Colonic mucosa (tissue), 4 donors: ENCODE data around the gene COL4A4. TPM values are rescaled to one million over a fixed set of nuclear protein-coding genes. Genes with fewer than 3 reads are reported as not detected.
"Not testable (repeated sequence)": the region's sequence is repeated elsewhere in the genome, so short reads cannot be mapped to it uniquely, and the experiment has no call there.

ENCODE experiments used
- DNase-seq: peaks from one replicate; pipeline ENCODE4 v3.0.0-alpha.2; 2020
- H3K27ac ChIP-seq: fragments of 200-600 bp; one replicate; pipeline ENCODE4 v1.8.0; 2021
- H3K27me3 ChIP-seq: fragments of 200-600 bp; one replicate; pipeline ENCODE4 v1.8.0; 2021
- H3K36me3 ChIP-seq: fragments of 200-600 bp; one replicate; pipeline ENCODE4 v1.8.0; 2021
- H3K4me1 ChIP-seq: fragments of 200-600 bp; one replicate; pipeline ENCODE4 v1.8.0; 2021; ENCODE audit warnings: mild to moderate bottlenecking
- H3K4me3 ChIP-seq: fragments of 200-600 bp; one replicate; pipeline ENCODE4 v1.8.0; 2021
- H3K9ac ChIP-seq, 2 donors: one replicate each; pipeline ENCODE4 v1.7.0; 2013; ENCODE audit warnings: control low read depth in 2 of 2, low read depth in 2 of 2, low read length in 2 of 2
- H3K9me3 ChIP-seq: fragments of 200-600 bp; one replicate; pipeline ENCODE4 v1.8.0; 2021
- CTCF ChIP-seq: fragments of 200-600 bp; IDR thresholded peaks from one replicate; pipeline ENCODE4 v1.8.0; 2022; ENCODE audit warnings: antibody characterized with exemption, mild to moderate bottlenecking
- intact Hi-C: fragments of 100-400 bp; cut with DNase I; formaldehyde crosslinking; loops from one replicate; pipeline ENCODE4 v1.14.1; 2022
- total RNA-seq, 2 donors: library from RNA; stranded (reverse); fragmentation: NEBNext Ultra II Directional in 1 of 2; extraction: Animal tissue kit (Norgen Biotek cat#: 25700) in 1 of 2; gene quantifications; one replicate each; pipeline ENCODE4 v1.2.1, GENCODE V29; 2021
- donor health status: healthy.
- donor health status: DM: no; HTN: no; CAD: no.
- donor health status: DM: no; HTN: no; CAD: no.

The COL4A4 gene
- total RNA-seq, 2 donors from 2014 or later: 0.40 to 0.93 TPM

GRCh38 chr2:227097495-227098161 is 66.4 kb downstream of the COL4A4 start:
- Histone ChIP-seq H3K27ac (no peak overlapping the region), H3K4me3 (no peak overlapping the region), H3K9me3 (no peaks in the 10 kb centered on the region), H3K27me3 (no peaks in the 10 kb centered on the region), H3K4me1 (no peaks in the 10 kb centered on the region), H3K36me3 (no peaks in the 10 kb centered on the region), H3K9ac (no peak overlapping the region)
- no peak for DNase-seq
- intact Hi-C loops: no loop called here
- no peak for TF ChIP-seq CTCF

- no peaks in the 10 kb centered on the region for H3K9me3 ChIP-seq
- no peak for TF ChIP-seq CTCF
Measured at GRCh38 chr2:227095346-227095745, 68.7 kb downstream of the COL4A4 start.

GRCh38 chr2:227082286-227082685 is 81.7 kb downstream of the COL4A4 start:
- no peak overlapping the region for H3K4me3 ChIP-seq
- no peaks in the 10 kb centered on the region for H3K4me1 ChIP-seq
- H3K9me3 ChIP-seq: no peaks in the 10 kb centered on the region
- no peaks in the 10 kb centered on the region for H3K27me3 ChIP-seq
- H3K9ac ChIP-seq: no peak overlapping the region
- TF ChIP-seq CTCF: no peak
- H3K27ac ChIP-seq: no peak overlapping the region
- H3K36me3 ChIP-seq: no peaks in the 10 kb centered on the region
- intact Hi-C loops: no loop called here
- no peak for DNase-seq

More at GRCh38 chr2:227095346-227095745, 68.7 kb downstream of the COL4A4 start:
- DNase-seq: no peak
- H3K27ac ChIP-seq: no peak overlapping the region
- intact Hi-C loops: no loop called here
- H3K4me3 ChIP-seq: no peak overlapping the region
- H3K27me3 ChIP-seq: no peaks in the 10 kb centered on the region
- H3K4me1 ChIP-seq: no peaks in the 10 kb centered on the region
- no peak overlapping the region for H3K9ac ChIP-seq
- no peaks in the 10 kb centered on the region for H3K36me3 ChIP-seq

GRCh38 chr2:227079726-227080125 is 84.3 kb downstream of the COL4A4 start:
- DNase-seq: no peak
- Histone ChIP-seq H3K27ac (no peak overlapping the region), H3K4me1 (no peaks in the 10 kb centered on the region), H3K27me3 (no peaks in the 10 kb centered on the region), H3K9me3 (no peaks in the 10 kb centered on the region), H3K9ac (no peak overlapping the region), H3K36me3 (no peaks in the 10 kb centered on the region), H3K4me3 (no peak overlapping the region)
- intact Hi-C loops: no loop called here
- no peak for TF ChIP-seq CTCF

GRCh38 chr2:227065065-227065464 is 98.9 kb downstream of the COL4A4 start:
- H3K4me1 ChIP-seq, H3K36me3 ChIP-seq, H3K27me3 ChIP-seq, intact Hi-C loops, H3K9ac ChIP-seq, H3K4me3 ChIP-seq, DNase-seq, H3K27ac ChIP-seq, H3K9me3 ChIP-seq: not testable (repeated sequence)

- DNase-seq: no peak
- Histone ChIP-seq H3K27ac (no peak overlapping the region), H3K4me3 (no peak overlapping the region), H3K9me3 (no peaks in the 10 kb centered on the region), H3K27me3 (no peaks in the 10 kb centered on the region), H3K9ac (no peak overlapping the region), H3K4me1 (no peaks in the 10 kb centered on the region), H3K36me3 (no peaks in the 10 kb centered on the region)
- TF ChIP-seq CTCF: no peak
- intact Hi-C loops: no loop called here
Measured at GRCh38 chr2:227058888-227059399, 105.1 kb downstream of the COL4A4 start.
